ENCODE measurements around the gene EML2.
A peak's percentile ranks its signal among the peaks of the same experiment; 100 is the strongest.

Gene EML2

GRCh38 chr19:45584332-45585157 is 54.7 kb downstream of the EML2 start, which contains the start of gene OPA3 (continued):
- peak; percentile 66; the same call in 1 of the 2 replicates for TF ChIP-seq ZNF580 (tag by site-specific recombination; IDR thresholded peaks at IDR 0.05)
- no peak for TF ChIP-seq ZNF792 (tag by site-specific recombination; IDR thresholded peaks at IDR 0.05)
- no peak for TF ChIP-seq ZNF449 (tag by site-specific recombination; IDR thresholded peaks at IDR 0.05)
- TF ChIP-seq ZNF202 (tag by site-specific recombination; IDR thresholded peaks at IDR 0.05; ENCODE audit: borderline replicate concordance), result no peak
- TF ChIP-seq ZNF785 (tag by site-specific recombination; IDR thresholded peaks at IDR 0.05), result no peak
- TF ChIP-seq ZNF433 (tag by site-specific recombination; IDR thresholded peaks at IDR 0.05; ENCODE audit: low read depth), result no peak
- TF ChIP-seq OSR2 (tag by site-specific recombination; IDR thresholded peaks at IDR 0.05), result no peak
- no peak for TF ChIP-seq ZNF777 (tag by site-specific recombination; IDR thresholded peaks at IDR 0.05; ENCODE audit: borderline replicate concordance)
- TF ChIP-seq, protein P1, sequence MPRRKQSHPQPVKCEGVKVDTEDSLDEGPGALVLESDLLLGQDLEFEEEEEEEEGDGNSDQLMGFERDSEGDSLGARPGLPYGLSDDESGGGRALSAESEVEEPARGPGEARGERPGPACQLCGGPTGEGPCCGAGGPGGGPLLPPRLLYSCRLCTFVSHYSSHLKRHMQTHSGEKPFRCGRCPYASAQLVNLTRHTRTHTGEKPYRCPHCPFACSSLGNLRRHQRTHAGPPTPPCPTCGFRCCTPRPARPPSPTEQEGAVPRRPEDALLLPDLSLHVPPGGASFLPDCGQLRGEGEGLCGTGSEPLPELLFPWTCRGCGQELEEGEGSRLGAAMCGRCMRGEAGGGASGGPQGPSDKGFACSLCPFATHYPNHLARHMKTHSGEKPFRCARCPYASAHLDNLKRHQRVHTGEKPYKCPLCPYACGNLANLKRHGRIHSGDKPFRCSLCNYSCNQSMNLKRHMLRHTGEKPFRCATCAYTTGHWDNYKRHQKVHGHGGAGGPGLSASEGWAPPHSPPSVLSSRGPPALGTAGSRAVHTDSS (tag by site-specific recombination; IDR thresholded peaks at IDR 0.05), result no peak
- no peak for TF ChIP-seq ZNF555 (tag by site-specific recombination; conservative IDR thresholded peaks at IDR 0.05)
- TF ChIP-seq ZNF791 (tag by site-specific recombination; IDR thresholded peaks at IDR 0.05), result no peak
- TF ChIP-seq ZNF660 (tag by site-specific recombination; IDR thresholded peaks at IDR 0.05), result no peak; the same call in 1 of the 2 replicates
- TF ChIP-seq GLIS1 (tag by site-specific recombination; IDR thresholded peaks at IDR 0.05), result no peak; the same call in 1 of the 2 replicates
- TF ChIP-seq ZNF621 (tag by site-specific recombination; IDR thresholded peaks at IDR 0.05), result no peak
- TF ChIP-seq, protein P2, sequence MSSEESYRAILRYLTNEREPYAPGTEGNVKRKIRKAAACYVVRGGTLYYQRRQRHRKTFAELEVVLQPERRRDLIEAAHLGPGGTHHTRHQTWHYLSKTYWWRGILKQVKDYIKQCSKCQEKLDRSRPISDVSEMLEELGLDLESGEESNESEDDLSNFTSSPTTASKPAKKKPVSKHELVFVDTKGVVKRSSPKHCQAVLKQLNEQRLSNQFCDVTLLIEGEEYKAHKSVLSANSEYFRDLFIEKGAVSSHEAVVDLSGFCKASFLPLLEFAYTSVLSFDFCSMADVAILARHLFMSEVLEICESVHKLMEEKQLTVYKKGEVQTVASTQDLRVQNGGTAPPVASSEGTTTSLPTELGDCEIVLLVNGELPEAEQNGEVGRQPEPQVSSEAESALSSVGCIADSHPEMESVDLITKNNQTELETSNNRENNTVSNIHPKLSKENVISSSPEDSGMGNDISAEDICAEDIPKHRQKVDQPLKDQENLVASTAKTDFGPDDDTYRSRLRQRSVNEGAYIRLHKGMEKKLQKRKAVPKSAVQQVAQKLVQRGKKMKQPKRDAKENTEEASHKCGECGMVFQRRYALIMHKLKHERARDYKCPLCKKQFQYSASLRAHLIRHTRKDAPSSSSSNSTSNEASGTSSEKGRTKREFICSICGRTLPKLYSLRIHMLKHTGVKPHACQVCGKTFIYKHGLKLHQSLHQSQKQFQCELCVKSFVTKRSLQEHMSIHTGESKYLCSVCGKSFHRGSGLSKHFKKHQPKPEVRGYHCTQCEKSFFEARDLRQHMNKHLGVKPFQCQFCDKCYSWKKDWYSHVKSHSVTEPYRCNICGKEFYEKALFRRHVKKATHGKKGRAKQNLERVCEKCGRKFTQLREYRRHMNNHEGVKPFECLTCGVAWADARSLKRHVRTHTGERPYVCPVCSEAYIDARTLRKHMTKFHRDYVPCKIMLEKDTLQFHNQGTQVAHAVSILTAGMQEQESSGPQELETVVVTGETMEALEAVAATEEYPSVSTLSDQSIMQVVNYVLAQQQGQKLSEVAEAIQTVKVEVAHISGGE (tag by site-specific recombination; conservative IDR thresholded peaks at IDR 0.05; ENCODE audit: low read depth), result 0 out of 2 replicates have a peak, but pooled peaks have one; percentile 12
- TF ChIP-seq KLF9 (tag by site-specific recombination; IDR thresholded peaks at IDR 0.05; ENCODE audit: low read depth), result peak; percentile 90
- no peak for TF ChIP-seq MZF1 (tag by site-specific recombination; IDR thresholded peaks at IDR 0.05; ENCODE audit: borderline replicate concordance)
- TF ChIP-seq, protein P3, sequence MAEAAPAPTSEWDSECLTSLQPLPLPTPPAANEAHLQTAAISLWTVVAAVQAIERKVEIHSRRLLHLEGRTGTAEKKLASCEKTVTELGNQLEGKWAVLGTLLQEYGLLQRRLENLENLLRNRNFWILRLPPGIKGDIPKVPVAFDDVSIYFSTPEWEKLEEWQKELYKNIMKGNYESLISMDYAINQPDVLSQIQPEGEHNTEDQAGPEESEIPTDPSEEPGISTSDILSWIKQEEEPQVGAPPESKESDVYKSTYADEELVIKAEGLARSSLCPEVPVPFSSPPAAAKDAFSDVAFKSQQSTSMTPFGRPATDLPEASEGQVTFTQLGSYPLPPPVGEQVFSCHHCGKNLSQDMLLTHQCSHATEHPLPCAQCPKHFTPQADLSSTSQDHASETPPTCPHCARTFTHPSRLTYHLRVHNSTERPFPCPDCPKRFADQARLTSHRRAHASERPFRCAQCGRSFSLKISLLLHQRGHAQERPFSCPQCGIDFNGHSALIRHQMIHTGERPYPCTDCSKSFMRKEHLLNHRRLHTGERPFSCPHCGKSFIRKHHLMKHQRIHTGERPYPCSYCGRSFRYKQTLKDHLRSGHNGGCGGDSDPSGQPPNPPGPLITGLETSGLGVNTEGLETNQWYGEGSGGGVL (tag by site-specific recombination; IDR thresholded peaks at IDR 0.05), result no peak
- TF ChIP-seq ZNF175 (tag by site-specific recombination; IDR thresholded peaks at IDR 0.05), result no peak
- TF ChIP-seq KLF7 (tag by site-specific recombination; IDR thresholded peaks at IDR 0.05; ENCODE audit: borderline replicate concordance), result no peak
- no peak for TF ChIP-seq ZNF341 (tag by site-specific recombination; IDR thresholded peaks at IDR 0.05; ENCODE audit: low read depth)
- TF ChIP-seq, protein P4, sequence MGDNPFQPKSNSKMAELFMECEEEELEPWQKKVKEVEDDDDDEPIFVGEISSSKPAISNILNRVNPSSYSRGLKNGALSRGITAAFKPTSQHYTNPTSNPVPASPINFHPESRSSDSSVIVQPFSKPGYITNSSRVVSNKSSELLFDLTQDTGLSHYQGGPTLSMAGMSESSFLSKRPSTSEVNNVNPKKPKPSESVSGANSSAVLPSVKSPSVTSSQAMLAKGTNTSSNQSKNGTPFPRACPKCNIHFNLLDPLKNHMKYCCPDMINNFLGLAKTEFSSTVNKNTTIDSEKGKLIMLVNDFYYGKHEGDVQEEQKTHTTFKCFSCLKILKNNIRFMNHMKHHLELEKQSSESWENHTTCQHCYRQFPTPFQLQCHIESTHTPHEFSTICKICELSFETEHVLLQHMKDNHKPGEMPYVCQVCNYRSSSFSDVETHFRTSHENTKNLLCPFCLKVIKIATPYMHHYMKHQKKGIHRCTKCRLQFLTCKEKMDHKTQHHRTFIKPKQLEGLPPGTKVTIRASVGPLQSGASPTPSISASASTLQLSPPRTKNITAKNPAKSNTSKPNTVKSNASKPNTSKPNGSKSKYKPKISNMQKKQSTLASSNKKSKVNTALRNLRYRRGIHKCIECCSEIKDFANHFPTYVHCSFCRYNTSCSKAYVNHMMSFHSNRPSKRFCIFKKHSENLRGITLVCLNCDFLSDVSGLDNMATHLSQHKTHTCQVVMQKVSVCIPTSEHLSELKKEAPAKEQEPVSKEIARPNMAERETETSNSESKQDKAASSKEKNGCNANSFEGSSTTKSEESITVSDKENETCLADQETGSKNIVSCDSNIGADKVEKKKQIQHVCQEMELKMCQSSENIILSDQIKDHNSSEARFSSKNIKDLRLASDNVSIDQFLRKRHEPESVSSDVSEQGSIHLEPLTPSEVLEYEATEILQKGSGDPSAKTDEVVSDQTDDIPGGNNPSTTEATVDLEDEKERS (tag by site-specific recombination; IDR thresholded peaks at IDR 0.05), result no peak
- TF ChIP-seq ZNF473 (tag by site-specific recombination; IDR thresholded peaks at IDR 0.05), result no peak
